GM19238 (cell line): Measurements from ENCODE around the gene RPL13.
"Not testable (repeated sequence)": the region's sequence is repeated elsewhere in the genome, so short reads cannot be mapped to it uniquely, and the experiment has no call there.

Experiments used
- DNase-seq: peaks from one replicate; pipeline ENCODE4 v3.0.0; 2011; ENCODE audit warnings: low spot score; ENCODE audit not compliant: insufficient read length

Gene RPL13

DNA sequence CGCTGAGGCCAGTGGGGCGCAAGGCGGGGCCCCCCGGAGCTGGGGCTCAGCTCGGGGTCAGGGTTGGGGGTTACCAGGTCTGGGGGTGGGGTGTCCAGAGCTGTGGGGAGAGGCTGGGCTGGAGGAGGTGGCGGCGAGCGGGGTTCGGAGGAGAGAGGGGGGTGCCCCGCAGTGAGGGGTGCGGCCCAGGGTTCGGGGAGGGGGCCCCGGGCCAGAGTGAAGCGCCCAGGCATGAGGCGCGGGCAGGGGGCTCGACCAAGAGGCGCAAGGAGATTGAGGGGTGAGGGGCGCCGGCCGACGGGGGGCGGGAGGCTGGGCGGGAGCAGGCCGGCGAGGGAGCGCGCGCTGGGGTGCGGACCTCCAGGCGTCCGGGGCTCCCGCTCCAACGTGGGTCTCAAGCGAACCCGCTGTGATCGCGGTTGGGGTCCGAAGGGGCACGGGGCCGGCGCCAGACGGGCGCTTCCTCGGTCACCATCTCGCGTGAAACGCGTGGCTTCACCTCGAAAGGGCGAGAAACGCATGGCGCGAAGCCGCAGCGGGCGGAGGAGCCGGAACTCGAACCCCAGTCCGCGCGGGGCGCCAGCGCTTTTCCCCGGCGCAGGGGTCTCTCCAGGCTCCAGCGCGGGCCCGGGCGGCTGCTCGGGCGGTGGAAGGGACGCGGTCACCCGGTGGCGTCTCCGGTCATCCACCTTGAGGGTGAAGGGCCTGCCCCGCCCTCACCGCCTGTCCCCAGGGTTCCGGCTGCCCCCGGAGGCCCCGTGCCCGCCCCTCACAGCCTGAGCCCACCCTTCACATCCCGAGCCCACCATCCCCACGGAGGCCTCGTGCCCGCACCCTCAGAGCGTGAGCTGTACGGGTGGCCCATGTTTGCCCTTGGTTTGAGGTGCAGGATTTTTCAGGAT lies 15.9 kb downstream of the RPL13 start:
- no peak for DNase-seq

DNA sequence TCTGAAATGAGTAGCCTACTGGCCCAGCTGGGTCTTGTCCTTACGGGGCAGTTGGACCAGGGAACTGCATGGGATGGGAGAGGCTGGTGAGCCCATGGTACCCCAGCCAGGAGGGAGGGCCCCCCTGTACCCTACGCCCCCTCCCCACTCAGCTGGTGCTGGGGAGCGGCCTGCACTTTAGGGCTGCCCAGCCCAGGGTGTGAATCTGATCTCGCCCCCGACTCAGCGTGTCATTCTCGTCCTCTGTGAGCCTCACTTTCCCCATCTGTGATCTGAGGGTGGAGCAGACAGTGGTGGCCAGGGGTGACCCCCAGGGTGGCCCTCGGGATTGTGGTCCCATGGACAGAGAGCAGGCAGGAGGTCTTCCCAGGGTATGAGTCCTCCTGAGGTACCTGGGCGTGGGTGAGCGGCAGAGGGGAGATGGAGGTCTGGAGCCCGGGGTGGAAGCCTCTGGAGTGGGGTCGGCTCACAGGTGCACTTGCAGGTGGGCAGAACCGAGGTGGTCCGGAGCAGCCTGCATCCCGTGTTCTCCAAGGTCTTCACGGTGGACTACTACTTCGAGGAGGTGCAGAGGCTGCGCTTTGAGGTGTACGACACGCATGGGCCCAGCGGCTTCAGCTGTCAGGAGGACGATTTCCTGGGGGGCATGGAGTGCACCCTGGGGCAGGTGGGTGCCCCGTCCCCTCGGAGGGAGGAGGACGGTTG lies 16.7 kb downstream of the RPL13 start:
- DNase-seq = no peak

DNA sequence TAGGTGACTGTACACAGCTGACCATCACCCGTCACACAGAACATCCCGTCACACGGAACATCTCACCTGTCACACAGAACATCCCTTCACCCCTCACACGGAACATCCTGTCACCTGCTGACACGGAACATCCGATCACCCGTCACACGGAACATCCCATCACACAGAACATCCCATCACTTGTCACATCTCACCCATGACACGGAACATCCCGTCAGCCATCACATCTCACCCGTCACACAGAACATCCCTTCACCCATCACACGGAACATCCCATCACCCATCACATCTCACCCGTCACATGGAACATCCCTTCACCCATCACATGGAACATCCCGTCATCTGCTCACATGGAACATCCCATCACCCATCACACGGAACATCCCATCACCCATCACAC lies 18.9 kb downstream of the RPL13 start:
- no peak for DNase-seq

DNA sequence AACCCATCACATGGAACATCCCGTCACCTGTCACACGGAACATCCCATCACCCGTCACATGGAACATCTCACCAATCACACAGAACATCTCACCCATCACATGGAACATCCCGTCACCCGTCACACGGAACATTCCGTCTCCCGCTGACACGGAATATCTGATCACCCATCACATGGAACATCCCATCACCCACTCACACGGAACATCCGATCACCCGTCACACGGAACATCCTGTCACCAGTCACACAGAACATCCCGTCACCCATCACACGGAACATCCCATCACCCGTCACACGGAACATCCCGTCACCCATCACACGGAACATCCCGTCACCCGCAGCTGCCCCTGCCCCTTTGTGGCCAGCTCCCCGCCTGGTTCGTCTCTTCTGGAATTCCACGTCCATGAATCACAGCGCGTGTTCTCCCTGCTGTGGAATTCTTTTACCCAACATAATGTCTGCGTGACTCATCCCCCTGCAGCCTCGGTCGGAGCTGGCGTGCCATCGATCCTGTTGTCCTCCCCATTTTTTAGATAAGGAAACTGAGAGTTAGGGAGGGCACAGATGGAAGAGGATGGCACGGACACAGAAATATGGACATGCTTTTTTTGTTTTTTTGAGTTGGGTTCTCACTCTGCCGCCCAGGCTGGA lies 20.7 kb downstream of the RPL13 start:
- no peak for DNase-seq

DNA sequence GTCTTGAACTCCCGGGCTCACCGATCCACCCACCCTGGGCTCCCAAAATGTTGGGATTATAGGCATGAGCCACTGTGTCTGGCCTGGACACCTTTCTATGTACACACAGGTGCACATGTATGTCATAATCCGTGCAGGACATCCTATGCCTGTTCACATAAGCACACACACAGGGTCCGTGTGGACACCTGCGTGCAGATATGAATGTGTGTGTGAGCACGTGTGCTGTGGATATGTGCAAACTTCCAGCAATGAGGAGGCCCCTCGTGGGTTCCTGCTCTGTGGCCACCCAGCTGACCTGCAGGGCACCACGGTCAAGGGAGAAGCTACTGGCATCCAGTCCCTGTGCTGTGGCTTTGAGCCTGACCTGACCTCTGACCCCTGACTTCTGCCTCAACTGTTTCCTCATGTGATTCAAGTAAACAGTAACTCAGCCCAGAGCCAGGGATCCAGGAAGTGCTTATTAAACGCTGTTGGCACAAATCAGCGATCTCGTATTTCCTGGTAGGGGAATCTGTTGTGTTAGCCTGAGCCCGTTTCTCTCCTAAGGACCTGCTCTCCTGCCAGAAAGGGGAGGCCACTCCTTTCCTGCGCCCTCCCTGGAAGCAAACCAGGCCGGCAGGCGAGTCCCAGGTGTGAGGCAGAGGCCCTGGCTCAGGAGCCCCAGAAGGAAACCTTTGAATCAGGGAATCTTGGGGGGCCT lies 21.5 kb downstream of the RPL13 start:
- DNase-seq = no peak

DNA sequence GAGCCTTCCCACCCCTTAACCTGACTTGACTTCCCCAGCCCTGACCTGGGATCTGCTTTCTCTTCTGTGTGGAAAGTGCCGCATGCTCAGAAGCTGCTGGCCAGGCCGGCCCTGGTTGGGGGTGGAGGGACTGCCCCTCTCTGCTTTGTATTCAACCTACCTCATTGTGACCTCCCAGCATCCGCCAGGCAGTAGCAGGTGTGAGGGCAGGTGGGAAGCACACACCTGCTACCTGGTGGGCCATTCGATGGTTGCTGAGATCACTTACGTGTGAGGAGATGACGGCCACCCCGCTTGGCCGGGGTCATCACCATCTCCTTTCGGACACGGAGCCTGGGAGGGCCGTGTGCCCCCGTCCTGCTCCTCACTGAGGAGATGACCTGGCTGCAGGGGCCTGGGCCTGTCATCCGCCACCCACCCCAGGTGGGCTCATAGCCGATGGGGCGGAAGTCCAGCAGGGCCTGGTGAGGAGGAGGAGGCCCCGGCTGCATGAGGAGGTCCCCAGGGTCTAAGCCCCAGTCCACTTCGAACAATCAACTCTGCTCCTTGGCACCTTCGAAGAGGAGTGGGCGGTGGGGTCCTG lies 22.2 kb downstream of the RPL13 start:
- no peak for DNase-seq

DNA sequence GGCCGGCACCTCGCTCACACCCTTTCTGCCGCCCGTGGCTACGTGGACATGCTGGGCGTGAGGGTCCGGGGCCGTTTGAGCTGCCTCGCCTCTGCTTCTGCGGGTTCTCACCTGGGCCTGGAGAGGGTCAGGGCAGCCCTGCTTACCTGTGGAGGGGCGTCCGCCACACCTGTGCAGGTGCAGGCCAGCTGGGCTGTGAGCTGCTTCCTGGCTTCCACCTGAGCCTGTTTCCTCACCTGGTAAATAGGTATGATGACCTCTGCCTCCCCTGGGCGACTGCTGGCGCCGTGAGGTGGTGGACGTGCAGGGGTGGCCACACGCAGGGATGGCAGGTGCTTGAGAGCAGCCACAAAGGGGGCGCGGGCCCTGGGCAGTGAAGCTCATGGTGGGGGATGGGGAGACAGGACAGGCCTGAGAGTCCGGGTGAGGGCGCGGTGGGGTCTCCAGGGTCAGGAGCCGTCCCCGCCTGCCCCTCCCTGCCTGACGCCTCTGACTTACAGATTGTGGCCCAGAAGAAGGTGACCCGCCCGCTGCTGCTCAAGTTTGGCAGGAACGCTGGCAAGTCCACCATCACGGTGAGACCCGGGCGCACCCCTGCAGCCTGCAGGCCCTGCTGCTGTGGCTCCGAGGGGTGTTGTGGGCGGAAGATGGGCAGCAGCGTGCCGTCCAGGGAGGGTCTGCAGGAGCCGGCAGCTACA lies 22.9 kb downstream of the RPL13 start:
- no peak for DNase-seq

DNA sequence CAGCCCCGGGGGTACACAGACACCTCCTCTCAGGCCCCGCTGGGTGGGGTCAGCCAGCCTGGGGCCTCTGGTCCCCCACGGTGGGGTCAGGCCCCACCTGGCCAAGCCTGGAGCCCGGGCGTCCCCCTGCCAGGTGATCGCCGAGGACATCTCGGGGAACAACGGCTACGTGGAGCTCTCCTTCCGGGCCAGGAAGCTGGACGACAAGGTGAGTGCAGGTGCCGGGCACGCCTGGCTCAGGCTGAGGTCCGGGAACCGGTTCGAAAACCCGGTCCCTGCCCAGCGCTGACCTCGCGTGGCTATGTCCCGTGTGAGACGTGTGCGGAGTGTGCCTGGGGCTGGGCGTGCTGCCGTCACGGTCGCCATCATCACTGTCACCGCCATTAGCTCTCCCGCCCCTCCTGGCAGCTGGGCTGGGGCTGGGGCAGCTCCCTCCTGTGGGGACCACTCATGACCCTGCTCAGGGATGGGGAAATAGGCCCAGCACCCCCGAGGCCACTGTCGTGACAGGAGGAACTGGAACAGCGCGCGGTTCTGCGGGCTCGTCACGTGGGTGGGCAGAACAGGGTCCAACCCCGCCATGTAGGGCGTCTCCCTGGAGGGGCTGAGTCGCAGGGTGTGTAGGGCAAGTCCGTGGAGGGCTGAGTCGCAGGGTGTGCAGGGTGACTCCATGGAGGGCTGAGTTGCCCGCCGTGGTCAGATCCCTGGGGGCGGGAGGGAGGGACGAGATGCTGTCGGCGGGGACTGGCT lies 23.6 kb downstream of the RPL13 start:
- no peak for DNase-seq

DNA sequence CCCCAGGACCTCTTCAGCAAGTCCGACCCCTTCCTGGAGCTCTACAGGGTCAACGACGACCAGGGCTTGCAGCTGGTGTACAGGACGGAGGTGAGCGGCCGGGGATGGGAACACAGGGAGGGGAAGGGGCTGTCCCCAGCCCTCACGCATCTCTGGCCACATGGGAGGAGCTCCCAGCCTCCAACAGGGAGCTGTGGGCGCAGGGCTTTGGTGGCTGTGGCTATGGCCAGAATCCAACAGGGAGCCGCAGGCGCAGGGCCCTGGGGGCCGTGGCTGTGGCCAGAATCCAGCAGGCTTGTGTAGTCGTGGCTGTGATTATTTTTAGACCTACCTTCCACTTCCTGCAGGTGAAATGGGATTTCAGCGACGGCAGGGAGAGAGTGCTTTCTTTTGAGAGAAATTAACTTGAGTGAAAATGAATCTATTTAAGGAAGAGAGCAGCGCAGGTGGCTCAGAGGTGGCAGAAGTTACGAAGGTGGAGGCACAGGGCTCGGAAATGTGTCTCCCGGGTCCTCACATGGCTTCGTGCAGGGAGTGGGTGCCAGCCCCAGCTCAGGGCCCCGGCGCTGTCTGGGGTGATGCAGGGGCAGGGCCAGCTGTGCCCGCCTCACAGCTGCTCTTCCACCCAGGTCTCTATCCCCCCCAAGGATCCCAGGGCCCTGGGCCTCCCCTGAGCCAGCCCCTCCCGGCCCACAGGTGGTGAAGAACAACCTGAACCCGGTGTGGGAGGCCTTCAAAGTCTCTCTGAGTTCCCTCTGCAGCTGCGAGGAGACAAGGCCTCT lies 24.5 kb downstream of the RPL13 start:
- no peak for DNase-seq

DNA sequence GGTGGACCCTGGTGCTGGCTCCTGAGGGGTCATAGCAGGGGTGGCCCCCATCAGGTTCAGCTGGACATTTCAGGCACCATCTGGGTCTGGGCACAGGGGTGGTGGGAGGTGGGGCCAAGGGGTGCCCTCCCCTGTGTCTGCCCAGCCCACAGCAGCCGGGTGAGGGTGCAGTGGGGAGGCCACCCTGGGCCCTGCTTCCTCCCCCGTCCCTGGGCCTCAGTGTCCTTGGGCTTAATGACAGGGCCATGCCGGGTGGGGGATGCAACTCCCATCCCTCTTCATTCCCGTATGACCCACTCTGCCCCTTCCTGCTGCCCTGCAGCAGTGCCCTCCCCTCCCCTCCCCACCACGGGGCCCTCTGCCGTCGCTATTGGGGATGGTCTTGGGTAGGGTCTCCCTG lies 25.7 kb downstream of the RPL13 start:
- DNase-seq = no peak

DNA sequence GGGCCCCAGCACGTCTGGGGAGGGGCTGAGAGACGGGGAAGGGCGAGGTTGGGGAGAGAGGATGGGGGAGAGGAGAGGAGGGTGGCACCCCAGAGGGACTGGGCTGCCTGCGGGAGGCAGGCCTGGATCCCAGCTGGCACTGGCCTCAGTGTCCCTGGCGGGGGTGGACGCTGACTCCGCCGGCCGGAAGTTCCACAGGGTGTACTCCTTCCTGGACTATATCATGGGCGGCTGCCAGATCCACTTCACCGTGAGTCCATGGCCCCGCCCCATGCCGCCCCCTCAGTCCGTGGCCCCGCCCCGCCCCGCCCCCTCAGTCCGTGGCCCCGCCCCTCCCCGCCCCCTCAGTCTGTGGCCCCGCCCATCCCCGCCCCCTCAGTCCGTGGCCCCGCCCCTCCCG lies 26.4 kb downstream of the RPL13 start:
- DNase-seq = no peak

DNA sequence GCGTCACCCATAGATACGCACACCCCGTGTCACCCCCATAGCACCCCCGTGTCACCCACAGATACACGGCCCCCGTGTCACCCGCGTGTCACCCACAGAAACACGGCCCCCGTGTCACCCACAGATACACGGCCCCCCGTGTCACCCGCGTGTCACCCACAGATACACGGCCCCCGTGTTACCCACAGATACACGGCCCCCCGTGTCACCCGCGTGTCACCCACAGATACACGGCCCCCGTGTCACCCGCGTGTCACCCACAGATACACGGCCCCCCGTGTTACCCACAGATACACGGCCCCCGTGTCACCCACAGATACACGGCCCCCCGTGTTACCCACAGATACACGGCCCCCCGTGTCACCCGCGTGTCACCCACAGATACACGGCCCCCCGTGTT lies 27.2 kb downstream of the RPL13 start:
- DNase-seq = not testable (repeated sequence)

DNA sequence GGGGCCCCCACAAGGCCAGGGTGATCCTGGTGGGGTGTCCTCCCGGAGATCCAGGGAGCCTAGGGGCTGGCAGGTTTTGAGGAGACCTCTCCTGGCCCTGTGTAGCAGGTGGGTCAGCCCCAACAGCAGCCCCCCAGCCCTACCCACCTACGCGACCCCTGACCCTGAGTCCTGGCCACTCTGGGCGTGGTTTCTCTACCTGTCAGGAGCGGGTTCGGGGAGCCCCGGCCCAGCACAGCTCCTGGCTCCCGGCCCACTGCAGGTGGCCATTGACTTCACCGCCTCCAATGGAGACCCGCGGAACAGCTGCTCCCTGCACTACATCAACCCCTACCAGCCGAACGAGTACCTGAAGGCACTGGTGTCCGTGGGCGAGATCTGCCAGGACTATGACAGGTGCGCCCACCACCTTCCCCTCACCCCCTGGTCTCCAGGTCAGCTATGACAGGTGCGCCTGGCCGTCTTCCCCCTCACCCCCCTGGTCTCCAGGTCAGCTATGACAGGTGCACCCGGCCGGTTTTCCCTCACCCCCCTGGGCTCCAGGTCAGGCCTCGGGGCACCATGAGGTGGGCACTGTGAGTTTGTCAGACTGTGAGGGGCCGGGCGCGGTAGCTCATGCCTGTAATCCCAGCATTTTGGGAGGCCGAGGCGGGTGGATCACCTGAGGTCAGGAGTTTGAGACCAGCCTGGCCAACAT lies 28.1 kb downstream of the RPL13 start:
- no peak for DNase-seq

DNA sequence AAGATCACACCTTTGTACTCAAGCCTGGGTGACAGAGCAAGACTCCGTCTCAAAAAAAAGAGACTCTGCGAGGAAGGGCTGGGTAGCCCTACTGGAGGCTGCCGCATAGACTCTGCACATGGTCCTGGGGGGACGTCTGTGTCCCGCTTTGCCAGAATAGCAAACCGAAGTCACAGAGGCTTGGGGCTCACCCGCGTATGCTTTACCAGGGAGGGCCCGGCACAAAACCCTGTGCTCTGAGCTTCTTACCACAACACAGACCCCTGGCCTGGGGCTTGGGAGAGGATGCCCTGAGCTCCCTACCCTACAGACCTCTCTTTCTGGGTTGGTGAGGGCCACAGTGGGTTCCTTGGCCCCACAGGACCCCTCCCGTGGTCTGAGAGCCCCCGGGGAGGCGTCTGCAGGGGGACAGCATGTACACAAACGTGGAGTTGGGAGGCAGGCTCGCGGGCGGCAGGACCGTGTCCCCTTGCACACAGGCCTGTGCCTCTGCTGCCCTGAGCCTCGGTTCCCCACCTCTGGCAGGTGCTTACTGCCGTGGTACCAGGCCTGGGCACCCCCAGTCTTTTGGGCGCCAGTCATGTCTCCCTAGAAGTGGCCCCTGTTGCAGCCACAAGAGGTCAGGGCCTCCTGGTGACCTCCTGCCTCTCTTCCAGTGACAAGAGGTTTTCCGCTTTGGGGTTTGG lies 28.9 kb downstream of the RPL13 start:
- DNase-seq = no peak

DNA sequence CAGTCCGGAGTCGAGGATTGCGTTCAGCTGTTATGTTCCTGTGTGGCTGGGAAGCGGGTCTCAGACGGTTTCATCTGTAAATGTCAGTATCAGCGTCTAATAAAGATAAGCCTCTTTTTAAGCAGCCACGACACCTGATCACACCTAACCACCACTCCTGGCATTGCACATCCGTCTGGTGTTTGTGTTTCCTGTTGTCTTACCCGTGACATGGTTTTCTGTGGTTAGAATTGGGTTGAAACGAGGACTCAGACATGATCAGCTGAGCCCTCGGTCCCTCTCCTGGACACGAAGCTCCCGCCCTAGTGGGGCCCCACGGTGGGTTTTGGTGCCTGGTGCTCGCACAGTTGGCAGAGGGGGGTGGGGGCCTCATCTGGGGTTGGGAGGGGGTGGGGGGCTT lies 33.4 kb downstream of the RPL13 start:
- no peak for DNase-seq

DNA sequence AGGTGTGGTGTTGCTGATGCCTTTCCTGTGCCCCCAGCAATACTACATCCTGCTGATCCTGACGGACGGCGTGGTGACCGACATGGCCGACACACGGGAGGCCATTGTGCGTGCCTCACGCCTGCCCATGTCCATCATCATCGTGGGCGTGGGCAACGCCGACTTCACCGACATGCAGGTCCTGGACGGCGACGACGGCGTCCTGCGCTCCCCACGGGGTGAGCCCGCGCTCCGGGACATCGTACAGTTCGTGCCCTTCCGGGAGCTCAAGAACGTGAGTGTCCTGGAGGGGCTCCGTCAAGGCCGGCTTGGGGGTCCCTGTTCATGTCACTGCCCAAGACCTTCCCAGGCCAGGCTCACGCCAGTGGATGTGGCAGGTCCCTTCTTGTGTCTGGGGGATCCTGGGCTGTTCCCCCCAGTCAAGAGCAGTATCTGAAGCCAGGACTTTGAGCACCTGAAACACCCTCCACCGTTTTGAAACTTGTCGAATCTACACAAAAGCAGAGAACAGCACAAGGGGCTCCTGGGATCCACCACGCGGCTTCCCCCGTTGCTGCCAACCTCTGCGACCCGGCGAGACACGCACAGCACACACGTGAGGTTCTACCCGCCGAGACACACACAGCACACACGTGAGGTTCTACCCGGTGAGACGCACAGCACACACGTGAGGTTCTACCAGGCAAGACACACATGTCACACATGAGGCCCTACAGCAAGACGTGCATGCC lies 35.0 kb downstream of the RPL13 start:
- no peak for DNase-seq

DNA sequence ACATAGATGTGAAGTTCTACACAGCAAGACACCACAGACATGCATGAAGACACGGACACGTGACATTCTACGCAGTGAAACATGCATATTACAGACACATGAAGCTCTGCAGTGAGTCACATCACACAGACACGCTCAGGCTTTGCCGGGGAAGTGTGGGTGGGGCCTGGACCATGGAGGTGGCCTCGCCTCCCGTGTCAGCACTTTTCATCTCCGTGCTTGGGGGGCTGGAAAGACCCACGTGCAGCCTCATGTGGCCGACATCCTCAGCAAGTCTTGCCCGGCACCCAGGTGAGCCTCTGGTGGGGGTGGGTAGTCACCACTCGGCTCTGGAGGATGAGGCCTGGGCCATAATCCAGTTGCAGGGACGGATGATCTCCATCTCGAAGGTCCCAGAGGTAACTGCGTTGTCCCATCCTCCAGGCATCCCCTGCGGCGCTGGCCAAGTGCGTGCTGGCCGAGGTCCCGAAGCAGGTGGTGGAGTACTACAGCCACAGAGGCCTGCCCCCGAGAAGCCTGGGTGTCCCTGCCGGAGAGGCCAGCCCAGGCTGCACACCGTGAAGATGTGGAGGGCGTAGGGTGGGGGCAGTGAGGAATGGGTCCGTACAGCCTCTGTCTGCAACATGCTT lies 35.7 kb downstream of the RPL13 start:
- DNase-seq = no peak
